ENCODE results near the gene ACOX3. TPM values are rescaled to one million over a fixed set of nuclear protein-coding genes. Genes with fewer than 3 reads are reported as not detected.
"Not testable (repeated sequence)": the region's sequence is repeated elsewhere in the genome, so short reads cannot be mapped to it uniquely, and the experiment has no call there.

ACOX3 gene
- polyA plus RNA-seq, result 6.0 to 7.2 TPM (median 6.7 TPM) in 3 replicates
- 10.9 TPM for polyA plus RNA-seq (2011; ENCODE audit: low read depth)
- polyA plus RNA-seq (2011; cell fraction: cytosol; rRNA removed), result 6.4 and 8.2 TPM in 2 replicates
- polyA plus RNA-seq (2011; cell fraction: nucleus; rRNA removed), result 15.6 and 16.6 TPM in 2 replicates
- 15.3 and 16.5 TPM in 2 replicates for polyA plus RNA-seq (2012; ENCODE audit: low replicate concordance)
- polyA minus RNA-seq, result 6.5 to 8.2 TPM (median 7.6 TPM) in 3 replicates
- polyA minus RNA-seq (2011; cell fraction: cytosol; rRNA and poly(A)+ RNA removed), result 6.5 TPM
- 7.0 and 12.1 TPM in 2 replicates for polyA minus RNA-seq (2011; cell fraction: nucleus; rRNA and poly(A)+ RNA removed)

GRCh38 chr4:8440492-8441311 lies at the start of gene ACOX3, which contains the start of gene TRMT44:
ACOX3 (minus strand) TSS chr4:8440723; CDS start chr4:8416521, 24,202 bp downstream.
TRMT44 (plus strand) TSS chr4:8440777; CDS start chr4:8440823, 46 bp downstream.
- TF ChIP-seq EZH2 (IDR thresholded peaks at IDR 0.05; ENCODE audit: low read length) (no peak), CTCF (optimal IDR thresholded peaks at IDR 0.05 in 1 of 3, IDR thresholded peaks at IDR 0.05 in 1 of 3, conservative IDR thresholded peaks at IDR 0.05 in 1 of 3; ENCODE audit: extremely low read depth in 1 of 3, insufficient read depth in 2 of 3, low read length in 3 of 3) (no peak)
- dilution Hi-C loops (cut with MboI; ENCODE audit: extremely low pct_ligation_motif_present, low sequenced_read_pairs), result no loop called here

GRCh38 chr4:8488791-8489369 lies 48.4 kb upstream of the ACOX3 start:
- Histone ChIP-seq H3K9me3 (ENCODE audit: control insufficient read depth, low read depth, low read length) (no peaks in the 10 kb centered on the region), H3K9ac (ENCODE audit: control insufficient read depth, extremely low read depth, insufficient read depth, low read length) (no peak overlapping the region), H3K4me2 (ENCODE audit: control insufficient read depth, extremely low read depth, insufficient read depth, low read depth, low read length) (no peak overlapping the region), H4K20me1 (ENCODE audit: control insufficient read depth, extremely low read depth, insufficient read depth, low read length) (no peaks in the 10 kb centered on the region), H3K27me3 (ENCODE audit: control insufficient read depth, extremely low read depth, insufficient read depth, low read length) (no peaks in the 10 kb centered on the region), H3K4me3 (ENCODE audit: control insufficient read depth in 2 of 3, extremely low read depth in 1 of 3, insufficient read depth in 2 of 3, low read depth in 1 of 3, low read length in 3 of 3) (no peak overlapping the region), H3K4me1 (ENCODE audit: control insufficient read depth, extremely low read depth, insufficient read depth, low read length) (no peaks in the 10 kb centered on the region), H2AFZ (ENCODE audit: control insufficient read depth, low read length) (no peak overlapping the region), H3K9me1 (ENCODE audit: control insufficient read depth, extremely low read depth, insufficient read depth, low read length) (no peaks in the 10 kb centered on the region), H3K27ac (ENCODE audit: control insufficient read depth, insufficient read depth, low read length) (no peak overlapping the region), H3K36me3 (ENCODE audit: control insufficient read depth in 2 of 2, extremely low read depth in 1 of 2, insufficient read depth in 2 of 2, low read length in 2 of 2) (no peaks in the 10 kb centered on the region), H3K79me2 (ENCODE audit: control insufficient read depth, insufficient read depth, low read length) (no peaks in the 10 kb centered on the region)
- FAIRE-seq (no peak), DNase-seq (ENCODE audit: low read depth, low spot score) (no peak)
- TF ChIP-seq CTCF (optimal IDR thresholded peaks at IDR 0.05 in 1 of 3, IDR thresholded peaks at IDR 0.05 in 1 of 3, conservative IDR thresholded peaks at IDR 0.05 in 1 of 3; ENCODE audit: extremely low read depth in 1 of 3, insufficient read depth in 2 of 3, low read length in 3 of 3) (no peak), EZH2 (IDR thresholded peaks at IDR 0.05; ENCODE audit: low read length) (no peak)
- dilution Hi-C loops (cut with MboI; ENCODE audit: extremely low pct_ligation_motif_present, low sequenced_read_pairs), result no loop called here

More at GRCh38 chr4:8440492-8441311, at the start of gene ACOX3, which contains the start of gene TRMT44:
- H2AFZ ChIP-seq (ENCODE audit: control insufficient read depth, low read length), result peak within 1 kb of the TSS; percentile 67
- no peaks in the 10 kb centered on the region for H3K27me3 ChIP-seq (ENCODE audit: control insufficient read depth, extremely low read depth, insufficient read depth, low read length)
- peak within 1 kb of the TSS; percentile 98 for H3K4me2 ChIP-seq (ENCODE audit: control insufficient read depth, extremely low read depth, insufficient read depth, low read depth, low read length)
- DNase-seq (ENCODE audit: low read depth, low spot score), result peak; percentile 40
- peaks cover 41% of the 10 kb centered on the region for H3K4me1 ChIP-seq (ENCODE audit: control insufficient read depth, extremely low read depth, insufficient read depth, low read length)
- peak within 1 kb of the TSS; percentile 70 to 86 (median 82) for H3K4me3 ChIP-seq (ENCODE audit: control insufficient read depth in 2 of 3, extremely low read depth in 1 of 3, insufficient read depth in 2 of 3, low read depth in 1 of 3, low read length in 3 of 3)
- peaks cover 73% of the 10 kb centered on the region for H3K79me2 ChIP-seq (ENCODE audit: control insufficient read depth, insufficient read depth, low read length)
- FAIRE-seq, result no peak
- peak within 1 kb of the TSS; percentile 79 for H3K9ac ChIP-seq (ENCODE audit: control insufficient read depth, extremely low read depth, insufficient read depth, low read length)
- peaks cover 5% of the 10 kb centered on the region for H3K9me1 ChIP-seq (ENCODE audit: control insufficient read depth, extremely low read depth, insufficient read depth, low read length)
- no peaks in the 10 kb centered on the region for H3K9me3 ChIP-seq (ENCODE audit: control insufficient read depth, low read depth, low read length)
- H4K20me1 ChIP-seq (ENCODE audit: control insufficient read depth, extremely low read depth, insufficient read depth, low read length), result no peaks in the 10 kb centered on the region
- peaks cover 0 to 3% of the 10 kb centered on the region in 2 experiments for H3K36me3 ChIP-seq (ENCODE audit: control insufficient read depth in 2 of 2, extremely low read depth in 1 of 2, insufficient read depth in 2 of 2, low read length in 2 of 2)
- peak within 1 kb of the TSS; percentile 89 for H3K27ac ChIP-seq (ENCODE audit: control insufficient read depth, insufficient read depth, low read length)

- H4K20me1 ChIP-seq (ENCODE audit: control insufficient read depth, extremely low read depth, insufficient read depth, low read length); H3K4me1 ChIP-seq (ENCODE audit: control insufficient read depth, extremely low read depth, insufficient read depth, low read length); H3K27ac ChIP-seq (ENCODE audit: control insufficient read depth, insufficient read depth, low read length); H3K4me3 ChIP-seq (ENCODE audit: control insufficient read depth in 2 of 3, extremely low read depth in 1 of 3, insufficient read depth in 2 of 3, low read depth in 1 of 3, low read length in 3 of 3); H3K9me3 ChIP-seq (ENCODE audit: control insufficient read depth, low read depth, low read length); FAIRE-seq; H3K9ac ChIP-seq (ENCODE audit: control insufficient read depth, extremely low read depth, insufficient read depth, low read length); H3K27me3 ChIP-seq (ENCODE audit: control insufficient read depth, extremely low read depth, insufficient read depth, low read length); H3K4me2 ChIP-seq (ENCODE audit: control insufficient read depth, extremely low read depth, insufficient read depth, low read depth, low read length); DNase-seq (ENCODE audit: low read depth, low spot score); H3K9me1 ChIP-seq (ENCODE audit: control insufficient read depth, extremely low read depth, insufficient read depth, low read length); dilution Hi-C loops (cut with MboI; ENCODE audit: extremely low pct_ligation_motif_present, low sequenced_read_pairs); H3K36me3 ChIP-seq (ENCODE audit: control insufficient read depth in 2 of 2, extremely low read depth in 1 of 2, insufficient read depth in 2 of 2, low read length in 2 of 2); H2AFZ ChIP-seq (ENCODE audit: control insufficient read depth, low read length); H3K79me2 ChIP-seq (ENCODE audit: control insufficient read depth, insufficient read depth, low read length): not testable (repeated sequence)
Measured at GRCh38 chr4:8486643-8487042, 46.1 kb upstream of the ACOX3 start.

All from keratinocyte (primary cell).